HUES64 (cell line): Measurements from ENCODE around the gene TMEM271.

Source experiments
- H3K27ac ChIP-seq: 2 replicates; pipeline ENCODE4 v1.7.0; 2013; ENCODE audit warnings: low read depth, low read length, inconsistent platforms
- H3K27me3 ChIP-seq: 2 replicates; pipeline ENCODE4 v1.6.1; 2013; ENCODE audit warnings: mild to moderate bottlenecking, low read length; ENCODE audit not compliant: insufficient read depth
- H3K36me3 ChIP-seq: 2 replicates; pipeline ENCODE4 v1.6.1; 2013; ENCODE audit warnings: mild to moderate bottlenecking, low read length; ENCODE audit not compliant: insufficient read depth
- H3K4me1 ChIP-seq: 2 replicates; pipeline ENCODE4 v1.6.1; 2013; ENCODE audit warnings: mild to moderate bottlenecking, low read length, moderate library complexity; ENCODE audit not compliant: insufficient read depth
- H3K4me3 ChIP-seq: 2 replicates; pipeline ENCODE4 v1.5.1; 2013; ENCODE audit warnings: mild to moderate bottlenecking, low read length, moderate library complexity
- H3K9ac ChIP-seq: 2 replicates; pipeline ENCODE4 v1.6.1; 2013; ENCODE audit warnings: mild to moderate bottlenecking, low read depth, low read length
- H3K9me3 ChIP-seq: 2 replicates; pipeline ENCODE4 v1.6.1; 2013; ENCODE audit warnings: low read depth, low read length; ENCODE audit not compliant: insufficient read depth
- WGBS: fragments of 150-250, 120-280 bp; methylation state at CpG from one replicate; pipeline ENCODE4 v1.1.7; 2013; ENCODE audit warnings: missing lambda C conversion rate; 5-methylcytosine and 5-hydroxymethylcytosine counted together

The TMEM271 gene

DNA sequence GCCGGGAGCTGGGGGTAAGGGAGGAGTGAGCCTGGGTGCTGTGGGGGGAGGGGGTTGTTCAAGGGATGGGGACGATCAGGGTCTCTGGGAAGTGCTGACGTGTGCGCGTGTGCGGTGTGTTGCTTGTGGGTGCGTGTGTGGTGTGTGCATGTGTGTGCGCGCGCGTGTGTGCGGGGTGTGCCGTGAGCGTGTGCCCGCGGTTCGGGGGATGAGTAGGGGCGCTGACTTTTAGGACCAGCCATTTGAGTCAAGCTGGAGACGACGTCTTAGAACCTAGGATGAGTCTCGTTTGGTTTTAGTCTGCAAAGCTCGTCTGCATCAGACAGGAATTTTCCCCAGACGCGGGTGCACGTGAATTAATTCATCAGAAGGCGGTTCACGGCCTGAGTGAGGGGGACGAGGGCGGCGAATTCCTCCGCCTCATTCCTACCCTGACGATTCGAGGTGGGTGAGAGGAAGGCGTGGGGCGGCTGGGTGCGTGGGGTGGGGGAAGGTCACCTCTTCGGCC lies 950 bp upstream of the TMEM271 start:
- H3K4me3 ChIP-seq = peak overlapping the region; percentile 56
- H3K36me3 ChIP-seq = no peaks in the 10 kb centered on the region
- H3K27ac ChIP-seq = no peak overlapping the region
- peaks cover 92% of the 10 kb centered on the region for H3K27me3 ChIP-seq
- WGBS = 2% methylated on average over 37 of the region's 37 CpGs
- no peaks in the 10 kb centered on the region for H3K9me3 ChIP-seq
- no peak overlapping the region for H3K9ac ChIP-seq
- peaks cover 13% of the 10 kb centered on the region for H3K4me1 ChIP-seq

DNA sequence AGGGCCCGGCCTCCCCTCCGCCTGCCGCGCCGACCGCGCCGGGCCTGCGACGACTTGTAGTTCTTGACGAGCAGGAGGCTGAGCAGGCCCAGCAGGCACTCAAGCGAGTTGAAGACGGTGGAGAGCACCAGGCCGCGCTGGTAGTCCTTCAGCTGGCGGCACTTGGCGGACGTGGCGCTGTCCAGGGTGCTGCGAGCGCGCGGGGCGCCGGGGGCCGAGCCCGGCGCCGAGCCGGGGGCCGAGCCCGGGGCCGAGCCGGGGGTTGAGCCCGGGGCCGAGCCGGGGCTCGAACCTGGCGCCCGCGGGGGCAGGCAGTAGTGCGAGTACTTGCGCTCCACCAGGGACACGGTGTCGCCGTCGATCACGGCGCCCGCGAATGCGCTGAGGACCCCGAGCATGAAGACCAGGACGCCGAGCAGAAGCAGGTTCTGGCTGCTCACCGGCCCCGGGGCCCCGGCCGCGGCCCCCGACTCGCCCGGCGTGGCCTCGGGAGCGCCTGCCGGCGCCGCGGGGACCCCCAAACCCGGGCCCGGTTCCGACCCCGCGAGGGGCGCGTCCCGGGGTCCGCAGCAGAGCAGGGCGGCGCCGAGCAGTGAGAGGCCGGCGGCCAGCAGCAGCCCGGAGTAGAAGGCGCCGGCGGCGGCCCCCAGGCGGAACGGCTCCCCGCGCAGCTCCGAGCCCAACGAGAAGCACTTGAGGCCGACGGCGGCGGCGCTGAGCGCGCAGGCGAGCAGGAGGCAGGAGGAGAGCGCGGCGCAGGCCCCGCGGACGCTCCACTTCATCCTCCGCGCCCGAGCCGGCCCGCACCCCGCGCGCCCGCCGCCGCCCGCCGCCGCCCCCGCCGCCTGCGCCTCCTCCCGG lies 584 bp downstream of the TMEM271 start:
- Histone ChIP-seq H3K4me3 (peak overlapping the region; percentile 36), H3K27ac (no peak overlapping the region), H3K9me3 (no peaks in the 10 kb centered on the region), H3K9ac (no peak overlapping the region), H3K27me3 (peaks cover 90% of the 10 kb centered on the region), H3K36me3 (no peaks in the 10 kb centered on the region), H3K4me1 (peaks cover 13% of the 10 kb centered on the region)
- WGBS = 1% methylated on average over 119 of the region's 127 CpGs

DNA sequence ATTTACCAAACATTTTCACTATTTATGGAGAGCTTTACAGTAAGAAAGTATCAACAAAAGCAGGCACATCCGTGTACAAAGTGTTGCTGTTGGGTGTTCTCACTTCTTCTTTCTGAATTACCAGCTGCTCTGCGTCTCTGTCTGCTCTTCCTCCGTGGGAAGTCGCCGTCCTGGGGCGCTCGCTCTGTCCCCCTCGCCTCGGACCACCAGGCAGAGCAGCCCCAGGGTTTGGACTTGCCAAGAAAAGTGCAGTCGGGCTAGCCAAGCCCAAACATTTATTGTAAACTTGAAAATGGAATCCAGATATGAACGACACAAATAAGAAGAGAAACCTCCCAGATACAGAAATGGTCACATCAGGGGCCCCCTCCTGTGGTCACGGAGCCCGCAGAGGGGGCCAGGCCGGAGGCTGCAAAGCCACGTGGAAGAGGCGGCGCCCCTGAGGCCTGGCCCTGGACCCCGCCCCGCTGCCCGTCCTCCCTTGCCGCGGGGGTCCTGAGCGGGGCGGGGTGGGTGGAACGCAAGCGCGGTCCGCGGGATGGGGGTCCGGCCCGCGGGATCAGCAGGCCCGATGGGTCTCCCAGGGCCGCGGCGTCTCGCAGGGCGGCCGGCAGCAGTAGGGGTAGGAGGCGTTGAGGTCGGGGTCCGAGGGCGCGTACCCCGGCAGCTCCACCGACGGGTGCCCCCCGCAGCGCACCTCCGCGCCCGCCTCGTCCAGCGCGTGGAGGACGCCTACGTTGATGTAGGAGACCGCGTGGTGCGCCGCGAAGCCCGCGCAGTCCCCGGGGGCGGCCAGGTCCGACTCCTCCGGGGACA lies 1.5 kb downstream of the TMEM271 start:
- Histone ChIP-seq H3K36me3 (no peaks in the 10 kb centered on the region), H3K9me3 (no peaks in the 10 kb centered on the region), H3K9ac (no peak overlapping the region), H3K4me1 (peaks cover 13% of the 10 kb centered on the region), H3K4me3 (peak overlapping the region; percentile 22; the same call in 1 of the 2 replicates), H3K27ac (no peak overlapping the region), H3K27me3 (peaks cover 82% of the 10 kb centered on the region)
- 12% methylated on average over 68 of the region's 68 CpGs for WGBS

GRCh38 chr4:573122-573892 lies 2.8 kb downstream of the TMEM271 start:
- no peak overlapping the region for H3K27ac ChIP-seq
- peaks cover 7% of the 10 kb centered on the region for H3K4me1 ChIP-seq
- H3K36me3 ChIP-seq = no peaks in the 10 kb centered on the region
- H3K27me3 ChIP-seq = peaks cover 70% of the 10 kb centered on the region
- 77% methylated on average over 8 of the region's 8 CpGs for WGBS
- no peak overlapping the region for H3K9ac ChIP-seq
- H3K9me3 ChIP-seq = no peaks in the 10 kb centered on the region
- H3K4me3 ChIP-seq = no peak overlapping the region

GRCh38 chr4:572594-572993 lies 3.5 kb downstream of the TMEM271 start:
- peaks cover 63% of the 10 kb centered on the region for H3K27me3 ChIP-seq
- H3K36me3 ChIP-seq = no peaks in the 10 kb centered on the region

GRCh38 chr4:571838-572572 lies 4.1 kb downstream of the TMEM271 start:
- Histone ChIP-seq H3K4me3 (no peak overlapping the region), H3K27ac (no peak overlapping the region), H3K4me1 (no peaks in the 10 kb centered on the region), H3K36me3 (no peaks in the 10 kb centered on the region), H3K27me3 (peaks cover 60% of the 10 kb centered on the region), H3K9ac (no peak overlapping the region), H3K9me3 (no peaks in the 10 kb centered on the region)
- 86% methylated on average over 29 of the region's 29 CpGs for WGBS

More at GRCh38 chr4:572594-572993, 3.5 kb downstream of the TMEM271 start:
- Histone ChIP-seq H3K9ac (no peak overlapping the region), H3K4me1 (peaks cover under 1% of the 10 kb centered on the region; the same call in 1 of the 2 replicates), H3K4me3 (no peak overlapping the region), H3K27ac (no peak overlapping the region), H3K9me3 (no peaks in the 10 kb centered on the region)
- 87% methylated on average over 6 of the region's 6 CpGs for WGBS

DNA sequence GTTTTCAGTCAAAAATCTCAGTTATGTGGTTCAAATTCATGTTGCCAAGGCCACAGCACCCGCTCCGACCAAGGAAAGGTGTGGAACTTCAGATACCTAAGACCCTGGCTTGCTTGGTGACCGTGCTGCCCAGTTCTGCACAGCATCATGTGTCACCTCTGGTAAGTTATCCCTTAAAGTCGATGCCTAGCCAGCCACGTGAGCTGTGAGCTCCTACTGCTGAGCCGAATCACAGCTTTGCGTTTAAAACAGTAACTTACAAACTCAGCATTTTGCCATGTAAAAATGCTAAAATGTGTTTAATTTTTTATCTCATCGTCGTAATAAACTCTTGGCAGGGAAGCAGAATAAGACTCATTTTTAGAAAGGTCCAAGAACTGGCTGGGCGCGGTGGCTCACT lies 5.3 kb downstream of the TMEM271 start:
- Histone ChIP-seq H3K27me3 (peaks cover 54% of the 10 kb centered on the region), H3K9me3 (no peaks in the 10 kb centered on the region), H3K4me1 (no peaks in the 10 kb centered on the region), H3K4me3 (no peak overlapping the region), H3K9ac (no peak overlapping the region), H3K36me3 (no peaks in the 10 kb centered on the region), H3K27ac (no peak overlapping the region)
- WGBS = 84% methylated on average over 11 of the region's 11 CpGs

DNA sequence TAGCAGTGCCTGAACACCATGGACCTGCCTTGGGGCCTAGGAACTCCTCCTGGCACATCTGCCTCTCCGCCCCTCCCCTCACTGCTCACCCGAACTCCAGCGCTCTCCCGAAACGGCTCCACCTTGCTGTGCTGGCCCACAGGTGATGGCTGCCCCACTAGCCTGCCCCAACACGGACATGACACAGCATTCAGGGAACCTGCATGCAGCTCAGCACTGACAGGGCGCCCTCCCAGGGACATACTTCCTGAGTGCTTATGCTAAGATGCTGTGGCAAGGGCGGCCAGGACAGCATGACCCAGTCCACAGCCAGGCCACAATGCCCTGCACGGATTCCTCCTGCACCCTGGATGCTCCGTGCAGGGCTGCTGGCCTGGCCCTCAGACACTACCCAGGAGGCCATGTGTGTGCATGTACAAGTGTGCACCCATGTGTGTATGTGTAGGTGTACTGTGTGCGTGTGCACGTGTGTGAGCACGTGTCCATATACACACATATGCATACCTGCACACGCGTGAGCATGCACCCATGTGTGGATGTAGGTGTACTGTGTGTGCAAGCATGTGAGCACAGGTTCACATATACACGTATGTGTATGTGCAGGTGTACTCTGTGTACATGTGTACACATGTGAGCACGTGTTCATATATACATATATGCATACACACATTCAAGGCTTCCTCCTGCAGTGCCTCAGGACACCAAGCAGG lies 6.0 kb downstream of the TMEM271 start:
- H3K9me3 ChIP-seq = peaks cover 3% of the 10 kb centered on the region; the same call in 1 of the 2 replicates
- no peak overlapping the region for H3K4me3 ChIP-seq
- no peak overlapping the region for H3K27ac ChIP-seq
- 85% methylated on average over 17 of the region's 17 CpGs for WGBS
- no peak overlapping the region for H3K9ac ChIP-seq
- no peaks in the 10 kb centered on the region for H3K36me3 ChIP-seq
- no peaks in the 10 kb centered on the region for H3K4me1 ChIP-seq
- peaks cover 48% of the 10 kb centered on the region for H3K27me3 ChIP-seq

GRCh38 chr4:568962-569361 lies 7.1 kb downstream of the TMEM271 start:
- peaks cover 3% of the 10 kb centered on the region; the same call in 1 of the 2 replicates for H3K9me3 ChIP-seq
- H3K4me1 ChIP-seq = no peaks in the 10 kb centered on the region
- peaks cover 37% of the 10 kb centered on the region for H3K27me3 ChIP-seq
- H3K4me3 ChIP-seq = no peak overlapping the region
- WGBS = 75% methylated on average over 5 of the region's 5 CpGs
- no peak overlapping the region for H3K9ac ChIP-seq
- no peaks in the 10 kb centered on the region for H3K36me3 ChIP-seq
- H3K27ac ChIP-seq = no peak overlapping the region

- Histone ChIP-seq H3K36me3 (no peaks in the 10 kb centered on the region), H3K27ac (no peak overlapping the region), H3K27me3 (peaks cover 30% of the 10 kb centered on the region), H3K9ac (no peak overlapping the region), H3K9me3 (peaks cover 3% of the 10 kb centered on the region; the same call in 1 of the 2 replicates), H3K4me1 (no peaks in the 10 kb centered on the region), H3K4me3 (no peak overlapping the region)
- WGBS = 81% methylated on average over 2 of the region's 2 CpGs
These were observed 7.8 kb downstream of the TMEM271 start for GRCh38 chr4:568351-568652.
